ENCODE results near the gene SEC22C. TPM values are rescaled to one million over a fixed set of nuclear protein-coding genes. Genes with fewer than 3 reads are reported as not detected.

SEC22C gene
- total RNA-seq, 4 donors from 2014 or later, result 52.7 to 62.7 (median 57.9) TPM

DNA sequence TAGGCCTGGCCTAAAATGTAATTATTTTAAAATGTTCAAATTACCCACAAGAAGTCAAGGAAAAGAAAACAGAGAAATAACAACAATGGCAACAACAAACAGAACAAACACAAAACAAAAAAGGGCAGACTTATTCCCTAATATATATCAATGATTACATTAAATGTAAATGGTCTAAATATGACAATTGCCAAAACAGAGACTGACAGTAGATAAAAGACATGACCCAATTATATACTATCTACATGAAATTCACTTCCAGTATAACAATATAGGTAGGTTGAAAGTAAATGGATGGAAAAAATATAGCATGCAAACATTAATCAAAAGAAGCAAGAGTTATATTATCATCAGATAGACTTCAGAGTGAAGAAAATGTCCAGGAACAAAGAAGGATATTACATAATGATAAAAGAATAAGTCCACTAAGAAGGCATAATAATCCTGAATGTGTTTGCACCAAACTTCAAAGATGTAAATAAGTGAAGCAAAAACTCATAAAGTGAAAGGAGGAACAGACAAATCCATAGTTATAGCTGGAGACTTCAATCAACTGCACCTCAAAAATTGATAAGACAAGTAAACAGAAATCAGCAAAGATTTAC, 6.5 kb downstream of the SEC22C start:
- H3K36me3 ChIP-seq, result peaks cover 0 to 32% (median 16%) of the 10 kb centered on the region in 4 donors
- peaks cover 0 to 13% (median 3%) of the 10 kb centered on the region in 4 donors for H3K9me3 ChIP-seq
- TF ChIP-seq POLR2AphosphoS5 (IDR thresholded peaks at IDR 0.05) (no peak), EP300 (IDR thresholded peaks at IDR 0.05) (no peak), CTCF (IDR thresholded peaks at IDR 0.05) (no peak), POLR2A (IDR thresholded peaks at IDR 0.05; ENCODE audit: low read depth) (no peak)
- H3K4me3 ChIP-seq, result no peak overlapping the region
- H3K27me3 ChIP-seq, result no peaks in the 10 kb centered on the region
- intact Hi-C loops (cut with DNase I), result no loop called here
- H3K4me1 ChIP-seq, result peaks cover 1 to 19% (median 8%) of the 10 kb centered on the region in 4 donors
- no peak overlapping the region for H3K27ac ChIP-seq (replicated peaks in 1 of 4)
- DNase-seq (ENCODE audit: extremely low spot score), result no peak

DNA sequence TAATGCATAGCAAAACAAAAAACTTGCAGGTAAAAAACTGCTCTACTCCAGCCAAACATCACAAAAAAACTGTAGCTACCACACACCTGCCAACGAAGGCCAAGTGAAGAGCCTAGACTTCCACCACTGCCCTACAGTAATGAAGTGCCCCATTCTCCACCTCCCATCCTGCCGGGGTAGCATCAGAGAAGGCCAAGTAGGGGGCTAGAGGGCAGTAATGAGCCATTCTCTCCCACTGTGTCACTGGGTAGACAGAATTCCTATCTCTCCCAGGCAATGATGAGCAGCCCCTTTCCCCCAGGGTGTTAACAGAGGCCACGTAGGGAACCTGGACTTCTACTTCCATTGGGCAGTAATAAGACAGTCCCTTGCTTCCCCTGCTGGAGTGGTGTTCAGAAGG, 9.5 kb downstream of the SEC22C start:
- H3K36me3 ChIP-seq, result peaks cover 0 to 42% (median 24%) of the 10 kb centered on the region in 4 donors
- 71% methylated on average over 3 of the region's 3 CpGs for WGBS
- DNase-seq (ENCODE audit: extremely low spot score), result no peak
- intact Hi-C loops (cut with DNase I), result no loop called here
- no peak for TF ChIP-seq EP300 (IDR thresholded peaks at IDR 0.05)
- TF ChIP-seq CTCF (IDR thresholded peaks at IDR 0.05), result peak in 1 of 3 experiments; percentile 36
- H3K9me3 ChIP-seq, result peaks cover 0 to 13% (median 3%) of the 10 kb centered on the region in 4 donors
- H3K4me1 ChIP-seq, result peaks cover 0 to 2% (median 0%) of the 10 kb centered on the region in 4 donors
- H3K27ac ChIP-seq (replicated peaks in 1 of 4), result no peak overlapping the region
- no peak overlapping the region for H3K4me3 ChIP-seq
- no peaks in the 10 kb centered on the region for H3K27me3 ChIP-seq

DNA sequence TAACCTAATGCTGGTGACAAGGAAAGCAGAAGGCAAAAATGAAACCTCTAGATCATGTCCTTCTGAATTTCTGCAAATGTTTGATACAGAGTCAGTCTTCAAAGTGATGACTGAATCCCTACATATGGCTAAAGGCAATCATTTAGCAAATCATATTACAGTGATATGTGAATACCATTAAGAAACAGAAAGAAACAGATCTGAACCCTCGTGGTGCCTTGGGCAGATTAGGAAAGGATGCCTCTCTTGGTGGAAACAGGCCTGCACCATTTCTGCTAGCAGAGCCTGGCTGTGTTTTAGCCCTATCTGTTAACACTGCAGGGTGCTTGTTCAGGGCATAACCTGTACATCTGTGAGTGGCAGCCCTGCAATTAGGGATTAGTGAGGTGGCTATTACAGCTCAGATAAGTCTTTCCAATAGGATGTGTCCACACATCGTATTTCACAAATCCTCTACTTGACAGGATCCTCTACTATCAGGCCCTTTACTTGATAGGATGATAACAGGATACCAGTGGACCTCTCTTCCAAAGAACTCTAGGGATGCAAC, 12.1 kb downstream of the SEC22C start:
- intact Hi-C loops (cut with DNase I), result no loop called here
- TF ChIP-seq POLR2AphosphoS5 (IDR thresholded peaks at IDR 0.05), result no peak
- TF ChIP-seq EP300 (IDR thresholded peaks at IDR 0.05), result no peak
- TF ChIP-seq CTCF (IDR thresholded peaks at IDR 0.05), result no peak
- no peak for TF ChIP-seq POLR2A (IDR thresholded peaks at IDR 0.05; ENCODE audit: low read depth)
- no peak overlapping the region for H3K27ac ChIP-seq (replicated peaks in 1 of 4)
- no peak for DNase-seq (ENCODE audit: extremely low spot score)
- peaks cover 0 to 10% (median under 1%) of the 10 kb centered on the region in 4 donors for H3K9me3 ChIP-seq
- WGBS, result 85% methylated on average over 2 of the region's 2 CpGs
- H3K4me1 ChIP-seq, result peaks cover 0 to 2% (median 0%) of the 10 kb centered on the region in 4 donors
- H3K27me3 ChIP-seq, result no peaks in the 10 kb centered on the region
- H3K4me3 ChIP-seq, result no peak overlapping the region
- peaks cover 17 to 64% (median 43%) of the 10 kb centered on the region in 4 donors for H3K36me3 ChIP-seq

GRCh38 chr3:42562047-42562907, 19.5 kb downstream of the SEC22C start:
- Histone ChIP-seq H3K4me1 (peaks cover 0 to 9% (median 0%) of the 10 kb centered on the region in 4 donors), H3K4me3 (no peak overlapping the region), H3K9me3 (no peaks in the 10 kb centered on the region), H3K27ac (replicated peaks in 1 of 4) (no peak overlapping the region), H3K36me3 (peaks cover 34 to 96% (median 87%) of the 10 kb centered on the region in 4 donors), H3K27me3 (no peaks in the 10 kb centered on the region)
- 72% methylated on average over 3 of the region's 3 CpGs for WGBS
- no peak for DNase-seq (ENCODE audit: extremely low spot score)
- TF ChIP-seq POLR2A (IDR thresholded peaks at IDR 0.05; ENCODE audit: low read depth) (no peak), POLR2AphosphoS5 (IDR thresholded peaks at IDR 0.05) (no peak), CTCF (IDR thresholded peaks at IDR 0.05) (no peak), EP300 (IDR thresholded peaks at IDR 0.05) (no peak)
- intact Hi-C loops (cut with DNase I), result no loop called here

All from esophagus muscularis mucosa (tissue), 4 donors.